Activated CD8-positive, alpha-beta memory T cell treated with anti-CD3 and anti-CD28 coated beads, Interleukin-2, amount 50 U/mL, for 24 hours (primary cell): Measurements from ENCODE around the gene SDK2.

Experiments
- DNase-seq: peaks from one replicate; pipeline ENCODE4 v3.0.0-alpha.2; 2020; ENCODE audit errors: extremely low read depth

Gene SDK2

DNA sequence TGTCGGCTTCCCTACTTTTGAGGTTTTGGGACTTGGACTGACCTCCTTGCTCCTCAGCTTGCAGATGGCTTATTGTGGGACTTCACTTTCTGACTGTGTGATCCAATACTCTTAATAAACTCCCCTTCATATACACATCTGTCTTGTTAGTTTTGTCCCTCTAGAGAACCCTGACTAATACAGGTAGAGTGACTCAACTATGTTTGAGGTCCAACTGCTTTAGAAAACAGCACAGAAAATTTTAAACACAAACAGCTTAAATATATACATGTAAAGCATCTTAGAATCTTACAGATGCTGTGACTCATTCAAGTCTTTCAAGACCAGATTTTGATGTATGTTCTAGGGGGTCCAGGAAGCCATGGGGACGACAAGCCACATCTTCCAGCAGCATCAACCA lies 11.7 kb downstream of the SDK2 start:
- DNase-seq: no peak

DNA sequence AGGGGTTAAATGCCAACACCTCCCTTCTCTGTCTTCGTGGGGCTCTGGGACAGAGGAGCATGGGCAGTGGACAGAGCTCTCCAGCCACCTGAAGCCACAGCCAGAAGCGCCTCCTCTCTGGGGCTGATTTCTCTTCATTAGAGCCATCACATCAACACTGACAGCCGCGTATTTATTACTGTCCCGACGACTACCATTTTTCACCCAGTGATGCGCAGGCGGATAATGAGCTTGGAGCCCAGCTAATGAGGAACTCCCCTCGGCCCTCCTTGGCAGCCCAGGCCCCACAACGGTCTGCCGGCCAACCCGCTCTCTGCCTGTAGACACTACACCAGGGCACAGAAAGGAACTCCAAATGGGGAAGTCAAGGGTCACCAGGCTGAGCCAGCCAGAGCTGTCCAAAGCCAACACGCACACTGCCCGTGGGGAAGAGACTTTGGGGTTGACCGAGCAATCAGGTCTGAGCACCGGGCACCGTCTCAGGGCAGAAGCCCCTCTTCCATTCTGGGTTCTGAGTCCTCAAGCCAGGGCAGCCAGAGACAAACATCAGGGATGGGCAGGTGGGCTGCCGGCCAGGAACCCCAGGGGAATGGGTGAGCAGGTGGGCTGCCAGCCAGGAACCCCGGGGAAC lies 13.2 kb downstream of the SDK2 start:
- DNase-seq: no peak

DNA sequence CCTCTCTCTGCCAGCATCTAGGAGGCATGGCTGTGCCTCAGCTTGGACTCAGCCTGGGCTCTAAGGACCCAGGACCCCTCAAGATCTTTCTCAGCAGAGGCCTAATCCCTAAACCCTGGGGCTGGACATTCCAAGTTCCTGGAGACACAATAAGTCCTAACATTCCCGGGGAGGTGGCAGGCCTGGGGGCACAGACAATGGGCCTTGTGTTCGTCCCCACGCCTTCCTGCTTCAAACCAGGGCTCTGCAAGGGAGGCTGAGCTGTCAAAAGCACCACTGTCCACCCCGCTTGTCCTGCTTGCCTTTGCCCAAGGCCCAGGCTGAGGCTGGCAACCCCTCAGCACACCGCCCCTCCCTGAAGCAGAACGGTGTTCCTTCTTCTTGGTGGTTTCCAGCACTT lies 13.7 kb downstream of the SDK2 start:
- DNase-seq: no peak

DNA sequence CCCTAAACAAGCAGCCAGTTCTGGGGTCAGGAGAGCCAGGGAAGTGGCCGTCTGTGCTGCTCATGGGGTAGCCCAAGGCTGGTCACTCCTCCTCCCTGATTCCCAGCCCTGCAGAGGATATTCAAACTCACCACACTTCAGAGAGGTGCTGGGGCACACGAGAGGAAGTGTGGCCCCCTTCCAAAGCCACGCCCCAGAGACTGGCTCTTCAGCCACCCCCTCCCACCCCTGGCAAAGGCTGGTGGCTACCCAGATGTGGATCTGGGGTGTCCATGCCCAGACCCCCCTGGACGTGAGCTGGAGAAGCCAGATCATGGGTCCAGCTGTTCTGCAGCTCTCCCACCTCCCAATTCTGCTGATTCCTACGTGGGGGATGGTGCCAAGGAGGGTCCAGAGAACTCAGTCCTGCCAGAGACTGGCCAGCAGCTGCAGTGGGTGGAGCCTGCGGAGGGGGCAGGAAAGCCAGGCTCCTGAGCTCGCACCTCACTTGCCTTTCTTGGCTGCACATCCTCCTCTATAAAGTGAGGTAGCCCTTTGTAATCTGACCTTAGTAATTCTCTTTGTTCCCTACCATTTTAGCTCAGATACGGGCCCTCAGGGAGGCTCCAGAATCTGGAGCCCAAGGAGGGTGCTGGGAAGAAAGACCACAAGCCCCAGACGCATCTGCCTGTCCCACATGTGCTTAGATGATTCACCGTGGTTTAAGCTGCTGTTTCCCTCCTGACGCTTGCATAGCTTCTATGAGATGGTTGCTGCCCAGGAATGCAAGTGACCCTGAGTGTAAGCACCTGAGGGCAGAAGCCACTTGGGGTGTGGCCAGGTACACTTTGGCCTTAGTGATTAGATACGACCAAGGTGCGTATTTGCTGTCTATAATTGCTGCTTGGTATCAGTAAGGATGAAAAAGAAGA lies 15.3 kb downstream of the SDK2 start:
- DNase-seq: no peak

- no peak for DNase-seq
Measured at GRCh38 chr17:73625991-73626673, 18.1 kb downstream of the SDK2 start.

DNA sequence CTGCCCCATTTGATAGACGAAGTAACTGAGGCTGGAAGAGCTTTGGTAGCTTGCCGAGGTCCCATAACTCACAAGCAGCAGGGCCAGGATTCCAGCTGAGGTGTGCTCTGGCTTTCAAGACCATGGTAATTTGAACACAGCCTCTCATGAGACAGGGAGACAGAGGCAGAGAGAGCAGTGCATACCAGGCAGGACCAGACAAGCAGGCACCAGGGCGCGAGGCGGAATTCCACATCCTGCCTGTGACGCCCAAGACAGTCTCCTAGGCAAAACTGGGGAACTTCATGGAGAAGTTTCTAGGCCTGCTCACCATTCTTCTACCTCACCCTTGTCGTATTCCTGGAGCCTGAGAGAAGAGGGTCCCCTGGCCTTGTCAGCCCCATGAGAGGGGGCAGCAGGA lies 19.2 kb downstream of the SDK2 start:
- no peak for DNase-seq

- no peak for DNase-seq
Measured at GRCh38 chr17:73624496-73624988, 19.7 kb downstream of the SDK2 start.

GRCh38 chr17:73623818-73624217 lies 20.4 kb downstream of the SDK2 start:
- no peak for DNase-seq

- no peak for DNase-seq
Measured at GRCh38 chr17:73623247-73623646, 21.0 kb downstream of the SDK2 start.

DNA sequence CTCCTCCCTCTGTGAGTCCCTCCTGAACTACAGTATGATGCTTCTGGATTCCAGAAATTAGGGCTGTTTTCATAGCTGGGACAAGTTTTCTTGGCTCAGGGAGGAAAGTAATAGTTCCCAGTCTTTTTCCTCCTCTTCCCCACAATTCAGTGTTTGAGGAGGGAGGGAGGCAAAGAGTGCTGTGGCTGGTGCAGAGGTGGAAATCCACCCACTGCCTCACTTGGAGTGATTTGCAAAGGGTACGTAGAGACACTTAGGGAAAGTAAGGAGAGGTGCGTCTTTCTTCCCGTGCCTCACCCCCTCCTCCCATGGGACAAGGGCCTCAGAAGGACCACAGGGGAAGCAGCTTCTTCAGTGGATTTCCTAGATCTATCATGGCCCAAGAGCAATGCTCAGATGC lies 21.9 kb downstream of the SDK2 start:
- no peak for DNase-seq

DNA sequence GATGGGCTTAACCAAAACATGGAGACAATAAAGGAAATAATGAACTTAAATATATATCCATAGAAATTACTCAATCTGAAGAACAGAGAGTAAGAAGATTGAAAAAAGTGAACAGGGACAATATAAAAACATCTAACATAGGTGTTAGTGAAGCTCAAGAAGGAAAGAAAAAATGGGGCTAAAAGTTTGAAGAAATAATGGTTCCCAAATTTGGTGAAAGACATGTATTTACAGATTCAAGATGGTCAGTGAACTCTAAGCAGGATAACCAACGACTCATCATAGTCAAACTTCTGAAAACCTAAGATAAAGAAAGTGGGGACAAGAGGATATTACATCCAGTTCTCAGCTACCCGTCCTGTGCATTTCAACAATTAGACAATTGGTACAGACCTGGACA lies 22.6 kb downstream of the SDK2 start:
- DNase-seq: no peak

DNA sequence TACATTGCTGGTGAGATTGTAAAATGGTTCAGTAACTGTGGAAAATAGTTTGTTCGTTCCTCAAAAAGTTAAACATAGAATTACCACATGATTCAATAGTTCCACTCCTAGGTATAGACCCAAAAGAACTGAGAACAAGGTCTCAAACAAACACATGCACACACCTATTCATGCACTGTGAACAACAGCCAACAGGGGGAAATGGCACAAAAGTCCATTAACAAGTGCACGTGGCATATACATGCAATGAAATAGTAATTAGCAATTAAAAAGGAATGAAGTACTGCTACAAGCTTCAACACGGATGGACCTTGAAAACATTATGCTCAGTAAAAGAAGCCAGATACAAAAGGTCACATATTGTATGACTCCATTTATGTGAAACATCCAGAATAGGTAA lies 23.8 kb downstream of the SDK2 start:
- DNase-seq: no peak

DNA sequence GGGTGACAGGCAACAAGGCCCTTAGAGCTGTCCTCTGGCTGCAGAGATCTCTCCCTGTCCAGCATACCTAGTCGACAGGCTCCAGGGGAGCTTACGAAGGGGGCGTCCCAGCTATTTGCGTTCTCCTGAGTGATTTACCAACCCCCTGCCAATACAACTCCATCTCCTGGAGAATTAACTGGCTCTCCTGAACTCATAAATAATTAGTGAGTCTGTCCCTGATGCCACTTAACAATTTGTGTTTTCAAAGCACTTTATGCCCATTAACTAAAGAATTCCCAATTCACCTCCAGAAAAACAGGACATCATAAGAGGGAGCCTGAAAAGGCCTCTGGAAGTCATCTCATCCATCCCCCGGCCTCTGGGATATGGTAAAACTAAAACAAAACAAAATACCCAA lies 26.7 kb downstream of the SDK2 start:
- no peak for DNase-seq

GRCh38 chr17:73616873-73617404 lies 27.3 kb downstream of the SDK2 start:
- DNase-seq: no peak

DNA sequence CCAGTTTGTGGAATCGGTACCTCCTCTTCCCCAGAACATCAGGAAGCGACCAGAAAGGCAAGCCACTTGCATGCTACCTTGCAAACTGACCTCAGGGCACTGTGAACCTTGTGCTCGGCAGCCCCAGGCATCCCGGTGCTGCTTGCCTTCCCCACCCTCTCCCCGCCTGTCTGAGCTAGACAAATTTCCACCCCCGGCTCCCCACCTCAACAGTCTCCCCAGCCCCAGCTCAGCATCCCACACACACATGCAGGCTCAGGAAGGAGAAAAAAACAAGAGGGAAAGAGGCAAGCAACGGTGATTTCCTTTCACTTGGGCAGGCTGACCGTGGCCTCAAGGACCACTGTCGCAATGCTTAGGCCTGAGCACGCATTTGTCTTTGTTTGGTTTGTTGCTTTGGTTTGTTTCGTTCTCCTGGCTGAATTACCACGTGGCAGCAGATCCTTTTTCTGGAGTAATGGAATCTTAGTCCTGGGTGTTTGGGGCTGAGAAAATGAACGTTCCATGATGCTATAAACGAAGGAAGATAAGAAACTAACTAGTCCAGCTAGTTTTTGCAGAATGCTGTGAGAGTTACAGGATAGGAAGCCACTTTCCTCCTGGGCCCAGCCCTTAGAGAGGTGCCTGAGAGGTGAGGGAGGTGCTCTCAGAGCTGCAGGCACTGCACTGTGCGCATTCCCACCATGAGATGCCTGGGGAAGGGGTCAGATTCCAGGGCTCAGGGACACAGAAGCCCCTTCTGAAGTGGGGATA lies 27.9 kb downstream of the SDK2 start:
- DNase-seq: no peak

GRCh38 chr17:73614256-73614655 lies 30.0 kb downstream of the SDK2 start:
- DNase-seq: no peak

GRCh38 chr17:73613271-73614233 lies 30.7 kb downstream of the SDK2 start:
- no peak for DNase-seq

DNA sequence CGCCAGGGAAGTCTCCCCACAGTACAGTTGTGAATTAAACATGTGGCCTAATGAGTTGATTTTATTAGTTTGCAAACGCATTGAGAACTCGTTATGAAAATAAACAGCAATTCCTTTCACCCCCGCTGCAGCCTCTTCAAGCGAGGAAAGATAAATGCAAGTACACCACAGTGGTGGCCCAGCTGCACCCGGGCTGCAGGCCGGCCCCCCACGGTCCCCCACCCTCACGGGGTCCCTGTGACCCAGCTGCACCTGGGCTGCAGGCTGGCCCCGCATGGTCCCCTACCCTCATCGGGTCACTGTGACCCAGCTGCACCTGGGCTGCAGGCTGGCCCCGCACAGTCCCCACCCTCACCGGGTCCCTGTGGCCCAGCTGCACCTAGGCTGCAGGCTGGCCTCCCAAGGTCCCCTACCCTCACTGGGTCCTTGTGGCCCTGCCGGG lies 32.2 kb downstream of the SDK2 start:
- no peak for DNase-seq

- DNase-seq: no peak
Measured at GRCh38 chr17:73611630-73612029, 32.6 kb downstream of the SDK2 start.

DNA sequence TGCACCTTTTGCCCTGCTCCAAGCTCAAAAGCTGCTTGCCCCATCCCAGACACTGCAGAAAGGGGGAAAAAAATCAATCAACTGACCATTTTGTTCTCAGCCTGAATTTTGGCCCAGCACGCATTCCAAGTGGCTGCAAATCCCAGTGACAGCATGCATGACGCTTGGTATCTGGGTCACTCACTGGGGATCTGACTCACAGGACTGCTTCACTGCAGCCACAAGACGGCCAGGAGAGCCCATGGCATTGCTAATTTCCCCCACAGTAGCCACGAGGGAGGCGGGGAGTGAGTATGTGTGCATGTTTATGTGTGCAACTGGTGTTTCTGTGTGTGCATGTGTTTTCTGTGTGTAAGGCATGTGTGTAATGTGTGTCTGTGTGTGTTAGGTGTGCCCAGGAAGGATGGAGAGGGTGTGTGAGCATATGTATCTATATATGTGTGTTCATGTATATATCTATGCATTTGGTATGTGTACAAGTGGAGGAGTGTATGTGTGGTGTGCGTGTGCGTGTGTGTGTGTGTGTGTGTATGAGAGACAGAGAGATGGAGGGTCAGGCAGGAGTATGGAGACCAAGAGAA lies 33.8 kb downstream of the SDK2 start:
- no peak for DNase-seq
